Measurements from ENCODE around the gene ASAH2. TPM values are rescaled to one million over a fixed set of nuclear protein-coding genes. Genes with fewer than 3 reads are reported as not detected.

ASAH2 gene
- total RNA-seq, 4 donors from 2014 or later, result 0.83 to 52.2 (median 5.7) TPM

DNA sequence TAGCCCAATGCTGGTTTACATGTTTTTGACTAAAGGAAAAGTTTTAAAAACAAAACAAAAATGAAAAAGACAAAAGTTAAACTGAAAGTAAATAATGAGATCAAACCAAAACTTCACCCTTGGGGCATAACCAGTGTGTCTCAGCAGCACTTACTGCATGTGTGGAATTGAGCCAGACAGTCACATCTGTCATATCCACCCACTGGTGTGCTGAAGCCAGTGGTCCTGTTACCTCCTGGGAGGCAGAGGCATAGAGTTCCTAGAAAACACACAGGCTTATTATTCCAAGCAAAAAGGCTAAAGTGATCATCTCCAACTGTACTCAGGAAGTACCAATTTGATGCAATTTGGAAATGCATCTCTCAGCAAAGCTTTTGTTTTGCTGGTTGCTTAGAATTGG, 40.4 kb downstream of the ASAH2 start:
- Histone ChIP-seq H3K9me3 (no peaks in the 10 kb centered on the region), H3K4me3 (no peak overlapping the region), H3K4me1 (no peaks in the 10 kb centered on the region), H3K27me3 (no peaks in the 10 kb centered on the region), H3K36me3 (no peaks in the 10 kb centered on the region), H3K27ac (no peak overlapping the region)
- TF ChIP-seq CTCF (IDR thresholded peaks at IDR 0.05) (no peak), POLR2A (IDR thresholded peaks at IDR 0.05) (no peak)
- no peak for DNase-seq

Other genes starting within 250 kb of the ASAH2 start
- 10 to 100 TPM; 39.4 to 88.9 (median 57.6) TPM for gene WASHC2A, start 183.6 kb downstream of the ASAH2 start, total RNA-seq

Data from Peyer's patch (tissue), 4 donors.